ENCODE results near the gene TTC21A.

TTC21A gene

DNA sequence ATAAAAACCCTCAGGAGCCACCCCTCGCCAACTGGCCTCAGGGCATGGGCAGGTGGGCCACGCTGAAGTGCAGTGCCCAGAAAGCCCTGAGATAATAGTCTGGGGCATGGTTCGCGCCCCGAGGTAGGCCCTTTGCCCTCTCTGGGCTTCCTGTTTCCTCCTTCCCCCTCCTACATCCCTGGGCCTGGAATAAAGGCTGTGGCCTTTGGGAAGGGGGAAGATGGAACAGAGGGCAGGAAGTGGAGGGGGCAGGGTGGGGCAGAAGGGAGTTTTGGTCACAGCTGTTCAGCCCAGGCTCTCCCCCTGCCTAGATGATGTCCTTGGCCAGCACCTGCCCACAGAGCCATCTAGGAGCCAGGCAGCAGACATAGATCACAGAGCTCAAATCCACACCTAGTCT is 34.6 kb downstream of the TTC21A start:
- Histone ChIP-seq H3K36me3 (ENCODE audit: control insufficient read depth in 1 of 2, insufficient read depth in 2 of 2, low read length in 2 of 2) (peaks cover 30 to 35% of the 10 kb centered on the region in 2 donors), H3K4me3 (ENCODE audit: low read depth in 1 of 2, low read length in 2 of 2) (no peak overlapping the region), H3K27ac (ENCODE audit: low read depth, low read length) (peak overlapping the region; percentile 73), H3K9me3 (ENCODE audit: control insufficient read depth in 1 of 2, low read length in 2 of 2) (no peaks in the 10 kb centered on the region), H3K4me1 (ENCODE audit: control insufficient read depth in 1 of 2, insufficient read depth in 2 of 2, low read length in 2 of 2) (peaks cover 44 to 55% of the 10 kb centered on the region in 2 donors), H3K9ac (ENCODE audit: low read depth in 1 of 2, low read length in 2 of 2) (peak overlapping the region; percentile 5 to 44), H3K27me3 (ENCODE audit: control insufficient read depth in 1 of 2, insufficient read depth in 2 of 2, low read length in 2 of 2) (no peaks in the 10 kb centered on the region)

DNA sequence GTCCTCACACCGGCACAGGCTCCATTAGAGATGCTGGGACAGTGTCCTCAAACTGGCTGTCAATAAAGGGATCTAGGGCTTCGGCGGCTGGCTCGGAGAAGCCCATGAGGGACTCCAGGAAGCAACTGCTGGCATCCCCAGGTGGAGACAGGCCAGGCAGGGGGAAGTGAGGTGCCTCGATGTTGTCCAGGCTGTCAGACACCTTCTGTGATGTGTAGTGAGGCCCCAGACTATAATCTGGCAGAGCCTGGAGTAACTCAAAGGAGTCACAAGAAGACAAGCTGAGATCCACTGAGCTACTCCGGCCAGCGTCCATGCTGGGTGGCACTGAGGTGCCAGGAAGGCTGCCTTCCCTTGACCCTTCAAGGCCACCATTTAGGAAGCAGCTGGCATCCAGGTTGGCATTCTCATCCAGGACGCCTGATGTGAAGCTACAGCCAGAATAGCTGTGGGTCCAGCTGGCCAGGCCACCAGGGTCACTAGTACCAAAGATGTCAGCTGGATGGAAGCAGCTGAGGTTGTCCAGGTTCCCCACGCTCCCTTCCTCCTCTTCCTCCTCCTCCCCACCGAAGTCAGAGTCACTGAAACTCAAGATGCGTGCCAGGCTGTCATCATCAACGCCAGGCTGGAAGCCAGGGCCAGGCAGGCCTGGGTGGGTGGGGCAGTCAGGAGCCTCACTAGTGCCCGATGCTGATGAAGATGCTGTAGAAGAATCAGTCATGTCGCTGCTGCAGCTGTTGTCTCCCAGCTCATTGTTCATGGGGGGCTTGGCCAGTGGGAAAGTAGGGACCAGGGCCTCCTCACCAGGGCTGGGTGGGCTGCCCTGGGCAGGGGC is 35.8 kb downstream of the TTC21A start:
- Histone ChIP-seq H3K27ac (ENCODE audit: low read depth, low read length) (no peak overlapping the region), H3K9ac (ENCODE audit: low read depth in 1 of 2, low read length in 2 of 2) (no peak overlapping the region), H3K36me3 (ENCODE audit: control insufficient read depth in 1 of 2, insufficient read depth in 2 of 2, low read length in 2 of 2) (peaks cover 30 to 35% of the 10 kb centered on the region in 2 donors), H3K4me3 (ENCODE audit: low read depth in 1 of 2, low read length in 2 of 2) (no peak overlapping the region), H3K4me1 (ENCODE audit: control insufficient read depth in 1 of 2, insufficient read depth in 2 of 2, low read length in 2 of 2) (peaks cover 56 to 67% of the 10 kb centered on the region in 2 donors), H3K9me3 (ENCODE audit: control insufficient read depth in 1 of 2, low read length in 2 of 2) (no peaks in the 10 kb centered on the region), H3K27me3 (ENCODE audit: control insufficient read depth in 1 of 2, insufficient read depth in 2 of 2, low read length in 2 of 2) (no peaks in the 10 kb centered on the region)

DNA sequence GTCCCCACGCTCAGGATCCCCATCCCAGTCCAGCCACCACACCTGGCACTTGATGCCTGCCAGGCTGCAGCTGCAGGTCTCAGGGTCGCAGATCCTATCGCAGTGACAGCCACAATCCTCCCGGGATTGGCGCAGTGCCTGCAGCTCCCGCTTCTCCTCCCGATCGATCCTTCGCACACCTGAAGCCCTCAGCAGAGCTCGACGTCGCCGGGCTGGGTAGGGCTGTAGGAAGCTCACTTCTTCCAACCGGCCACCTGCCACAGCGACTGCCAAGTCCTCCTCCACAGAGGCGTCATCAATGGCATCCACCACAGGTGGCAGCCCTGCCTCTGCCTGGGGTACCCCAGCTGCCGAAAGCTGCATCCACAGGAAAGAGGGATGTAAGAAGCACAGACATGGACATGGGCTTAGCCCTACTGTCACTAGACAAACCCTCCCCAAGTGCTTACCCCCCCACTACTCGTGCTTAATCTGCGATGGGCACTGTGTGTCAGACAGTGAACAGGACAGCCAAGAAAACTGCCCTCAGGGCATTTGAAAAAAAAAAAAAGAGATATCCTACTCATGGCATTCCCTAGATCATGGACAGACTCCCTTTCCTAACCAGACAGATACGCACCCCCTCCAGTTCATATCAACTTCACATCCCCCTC is 36.7 kb downstream of the TTC21A start:
- Histone ChIP-seq H3K4me1 (ENCODE audit: control insufficient read depth in 1 of 2, insufficient read depth in 2 of 2, low read length in 2 of 2) (peaks cover 65 to 77% of the 10 kb centered on the region in 2 donors), H3K36me3 (ENCODE audit: control insufficient read depth in 1 of 2, insufficient read depth in 2 of 2, low read length in 2 of 2) (peaks cover 30 to 32% of the 10 kb centered on the region in 2 donors), H3K4me3 (ENCODE audit: low read depth in 1 of 2, low read length in 2 of 2) (no peak overlapping the region), H3K27me3 (ENCODE audit: control insufficient read depth in 1 of 2, insufficient read depth in 2 of 2, low read length in 2 of 2) (no peaks in the 10 kb centered on the region), H3K9me3 (ENCODE audit: control insufficient read depth in 1 of 2, low read length in 2 of 2) (no peaks in the 10 kb centered on the region), H3K9ac (ENCODE audit: low read depth in 1 of 2, low read length in 2 of 2) (no peak overlapping the region), H3K27ac (ENCODE audit: low read depth, low read length) (no peak overlapping the region)

- peaks cover 72 to 83% of the 10 kb centered on the region in 2 donors for H3K4me1 ChIP-seq (ENCODE audit: control insufficient read depth in 1 of 2, insufficient read depth in 2 of 2, low read length in 2 of 2)
- H3K9ac ChIP-seq (ENCODE audit: low read depth in 1 of 2, low read length in 2 of 2), result no peak overlapping the region
- H3K4me3 ChIP-seq (ENCODE audit: low read depth in 1 of 2, low read length in 2 of 2), result no peak overlapping the region
- peaks cover 30 to 32% of the 10 kb centered on the region in 2 donors for H3K36me3 ChIP-seq (ENCODE audit: control insufficient read depth in 1 of 2, insufficient read depth in 2 of 2, low read length in 2 of 2)
- no peaks in the 10 kb centered on the region for H3K27me3 ChIP-seq (ENCODE audit: control insufficient read depth in 1 of 2, insufficient read depth in 2 of 2, low read length in 2 of 2)
- H3K9me3 ChIP-seq (ENCODE audit: control insufficient read depth in 1 of 2, low read length in 2 of 2), result no peaks in the 10 kb centered on the region
- H3K27ac ChIP-seq (ENCODE audit: low read depth, low read length), result no peak overlapping the region
These were observed 37.4 kb downstream of the TTC21A start for GRCh38 chr3:39144748-39145380.

DNA sequence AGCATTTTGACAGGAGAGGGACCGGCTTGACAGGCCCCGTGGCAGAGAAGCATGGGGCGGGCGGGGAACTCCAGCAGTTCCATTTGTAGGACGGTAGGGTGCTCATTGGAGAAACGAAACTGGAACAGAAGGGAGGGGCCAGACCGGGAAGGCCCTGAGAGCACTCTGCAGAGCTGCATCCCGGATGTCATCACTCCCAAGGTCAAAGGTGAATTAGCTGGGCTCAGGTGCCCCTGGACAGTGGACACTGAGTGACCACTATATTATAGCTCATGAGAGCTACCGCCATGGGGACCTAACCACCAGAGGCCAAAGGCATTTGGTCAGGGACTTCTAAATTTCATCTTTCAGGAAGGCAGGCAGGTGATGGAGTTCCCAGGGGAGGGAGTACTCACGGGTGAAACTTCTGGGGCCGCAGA is 38.6 kb downstream of the TTC21A start:
- H3K9me3 ChIP-seq (ENCODE audit: control insufficient read depth in 1 of 2, low read length in 2 of 2), result no peaks in the 10 kb centered on the region
- H3K9ac ChIP-seq (ENCODE audit: low read depth in 1 of 2, low read length in 2 of 2), result peak overlapping the region in 1 of 2 donors; percentile 42
- H3K27me3 ChIP-seq (ENCODE audit: control insufficient read depth in 1 of 2, insufficient read depth in 2 of 2, low read length in 2 of 2), result no peaks in the 10 kb centered on the region
- H3K36me3 ChIP-seq (ENCODE audit: control insufficient read depth in 1 of 2, insufficient read depth in 2 of 2, low read length in 2 of 2), result peaks cover 30 to 32% of the 10 kb centered on the region in 2 donors
- peak overlapping the region; percentile 76 for H3K27ac ChIP-seq (ENCODE audit: low read depth, low read length)
- H3K4me1 ChIP-seq (ENCODE audit: control insufficient read depth in 1 of 2, insufficient read depth in 2 of 2, low read length in 2 of 2), result peaks cover 74 to 84% of the 10 kb centered on the region in 2 donors
- no peak overlapping the region for H3K4me3 ChIP-seq (ENCODE audit: low read depth in 1 of 2, low read length in 2 of 2)

GRCh38 chr3:39146611-39147591 is 39.4 kb downstream of the TTC21A start:
- peak overlapping the region; percentile 50 to 53 for H3K4me3 ChIP-seq (ENCODE audit: low read depth in 1 of 2, low read length in 2 of 2)
- no peaks in the 10 kb centered on the region for H3K9me3 ChIP-seq (ENCODE audit: control insufficient read depth in 1 of 2, low read length in 2 of 2)
- H3K36me3 ChIP-seq (ENCODE audit: control insufficient read depth in 1 of 2, insufficient read depth in 2 of 2, low read length in 2 of 2), result peaks cover 30 to 32% of the 10 kb centered on the region in 2 donors
- H3K9ac ChIP-seq (ENCODE audit: low read depth in 1 of 2, low read length in 2 of 2), result peak overlapping the region; percentile 42 to 60
- no peaks in the 10 kb centered on the region for H3K27me3 ChIP-seq (ENCODE audit: control insufficient read depth in 1 of 2, insufficient read depth in 2 of 2, low read length in 2 of 2)
- peak overlapping the region; percentile 76 for H3K27ac ChIP-seq (ENCODE audit: low read depth, low read length)
- H3K4me1 ChIP-seq (ENCODE audit: control insufficient read depth in 1 of 2, insufficient read depth in 2 of 2, low read length in 2 of 2), result peaks cover 74 to 84% of the 10 kb centered on the region in 2 donors

GRCh38 chr3:39147711-39148434 is 40.4 kb downstream of the TTC21A start:
- peaks cover 24 to 28% of the 10 kb centered on the region in 2 donors for H3K36me3 ChIP-seq (ENCODE audit: control insufficient read depth in 1 of 2, insufficient read depth in 2 of 2, low read length in 2 of 2)
- H3K9ac ChIP-seq (ENCODE audit: low read depth in 1 of 2, low read length in 2 of 2), result peak overlapping the region; percentile 42 to 60
- H3K27ac ChIP-seq (ENCODE audit: low read depth, low read length), result peak overlapping the region; percentile 76
- H3K4me1 ChIP-seq (ENCODE audit: control insufficient read depth in 1 of 2, insufficient read depth in 2 of 2, low read length in 2 of 2), result peaks cover 67 to 76% of the 10 kb centered on the region in 2 donors
- peak overlapping the region; percentile 50 to 53 for H3K4me3 ChIP-seq (ENCODE audit: low read depth in 1 of 2, low read length in 2 of 2)
- no peaks in the 10 kb centered on the region for H3K27me3 ChIP-seq (ENCODE audit: control insufficient read depth in 1 of 2, insufficient read depth in 2 of 2, low read length in 2 of 2)
- H3K9me3 ChIP-seq (ENCODE audit: control insufficient read depth in 1 of 2, low read length in 2 of 2), result no peaks in the 10 kb centered on the region

- Histone ChIP-seq H3K4me1 (ENCODE audit: control insufficient read depth in 1 of 2, insufficient read depth in 2 of 2, low read length in 2 of 2) (peaks cover 65 to 72% of the 10 kb centered on the region in 2 donors), H3K9me3 (ENCODE audit: control insufficient read depth in 1 of 2, low read length in 2 of 2) (no peaks in the 10 kb centered on the region), H3K4me3 (ENCODE audit: low read depth in 1 of 2, low read length in 2 of 2) (peak overlapping the region; percentile 50 to 53), H3K9ac (ENCODE audit: low read depth in 1 of 2, low read length in 2 of 2) (peak overlapping the region; percentile 5 to 42), H3K27ac (ENCODE audit: low read depth, low read length) (peak overlapping the region; percentile 76), H3K36me3 (ENCODE audit: control insufficient read depth in 1 of 2, insufficient read depth in 2 of 2, low read length in 2 of 2) (peaks cover 17 to 21% of the 10 kb centered on the region in 2 donors), H3K27me3 (ENCODE audit: control insufficient read depth in 1 of 2, insufficient read depth in 2 of 2, low read length in 2 of 2) (no peaks in the 10 kb centered on the region)
These were observed 41.1 kb downstream of the TTC21A start for GRCh38 chr3:39148435-39149058.

Data from duodenal mucosa (tissue), 2 donors.